ENCODE data around the gene CDKAL1. TPM values are rescaled to one million over a fixed set of nuclear protein-coding genes. Genes with fewer than 3 reads are reported as not detected.

Gene CDKAL1
- total RNA-seq, 4 donors from 2014 or later: 24.7 to 32.8 (median 29.8) TPM

DNA sequence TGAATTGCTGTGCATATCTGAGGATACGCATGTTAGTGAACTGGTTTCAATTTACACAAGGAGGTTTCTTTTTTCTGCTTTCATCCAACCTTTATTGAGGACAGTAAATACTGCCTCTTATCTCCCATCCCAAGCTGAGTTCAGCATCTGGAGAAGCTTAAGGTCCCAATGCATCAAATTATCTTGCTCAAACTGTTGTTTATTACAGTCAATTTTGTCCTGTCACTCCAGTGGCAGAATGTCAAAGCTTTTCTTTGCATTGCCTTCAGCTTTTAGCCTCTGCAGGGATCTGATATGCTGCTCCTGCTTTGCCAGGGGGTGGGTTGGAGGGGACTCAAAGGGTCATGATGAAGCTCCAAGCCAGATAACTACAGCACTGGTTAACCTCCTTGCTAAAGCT lies 623.9 kb downstream of the CDKAL1 start:
- TF ChIP-seq, protein P1, sequence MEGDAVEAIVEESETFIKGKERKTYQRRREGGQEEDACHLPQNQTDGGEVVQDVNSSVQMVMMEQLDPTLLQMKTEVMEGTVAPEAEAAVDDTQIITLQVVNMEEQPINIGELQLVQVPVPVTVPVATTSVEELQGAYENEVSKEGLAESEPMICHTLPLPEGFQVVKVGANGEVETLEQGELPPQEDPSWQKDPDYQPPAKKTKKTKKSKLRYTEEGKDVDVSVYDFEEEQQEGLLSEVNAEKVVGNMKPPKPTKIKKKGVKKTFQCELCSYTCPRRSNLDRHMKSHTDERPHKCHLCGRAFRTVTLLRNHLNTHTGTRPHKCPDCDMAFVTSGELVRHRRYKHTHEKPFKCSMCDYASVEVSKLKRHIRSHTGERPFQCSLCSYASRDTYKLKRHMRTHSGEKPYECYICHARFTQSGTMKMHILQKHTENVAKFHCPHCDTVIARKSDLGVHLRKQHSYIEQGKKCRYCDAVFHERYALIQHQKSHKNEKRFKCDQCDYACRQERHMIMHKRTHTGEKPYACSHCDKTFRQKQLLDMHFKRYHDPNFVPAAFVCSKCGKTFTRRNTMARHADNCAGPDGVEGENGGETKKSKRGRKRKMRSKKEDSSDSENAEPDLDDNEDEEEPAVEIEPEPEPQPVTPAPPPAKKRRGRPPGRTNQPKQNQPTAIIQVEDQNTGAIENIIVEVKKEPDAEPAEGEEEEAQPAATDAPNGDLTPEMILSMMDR (IDR thresholded peaks at IDR 0.05): no peak
- TF ChIP-seq POLR2A (IDR thresholded peaks at IDR 0.05): no peak
- intact Hi-C loops (cut with DNase I): no loop called here
- no peaks in the 10 kb centered on the region for H3K4me1 ChIP-seq
- H3K4me3 ChIP-seq (replicated peaks in 1 of 3): no peak overlapping the region
- H3K27ac ChIP-seq: no peak overlapping the region
- no peaks in the 10 kb centered on the region for H3K9me3 ChIP-seq
- H3K36me3 ChIP-seq: no peaks in the 10 kb centered on the region
- no peak for DNase-seq
- WGBS, 2 donors: 82 to 98% methylated on average over 1 of the region's 1 CpG
- no peaks in the 10 kb centered on the region for H3K27me3 ChIP-seq

DNA sequence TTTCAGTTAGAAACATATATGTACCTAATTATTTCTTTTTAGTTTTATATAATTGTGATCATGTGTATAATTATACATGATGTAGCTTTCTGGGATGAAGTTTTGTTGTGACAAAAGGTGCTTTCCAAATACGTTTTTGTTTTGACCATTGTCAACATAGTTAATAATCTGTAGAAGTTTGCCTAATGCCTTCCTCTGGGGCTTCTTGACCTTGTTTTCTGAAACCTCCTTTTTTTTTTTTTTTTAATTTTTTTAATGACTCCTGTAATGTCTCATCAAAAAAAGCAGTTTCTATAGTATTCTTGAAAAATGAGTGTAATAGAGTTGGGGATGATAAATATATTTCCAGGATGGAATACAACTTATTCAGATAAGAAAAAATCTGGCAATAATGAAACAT lies 624.6 kb downstream of the CDKAL1 start:
- no peaks in the 10 kb centered on the region for H3K4me1 ChIP-seq
- WGBS, 2 donors: 80 to 81% methylated on average over 1 of the region's 1 CpG
- no peaks in the 10 kb centered on the region for H3K9me3 ChIP-seq
- no peak overlapping the region for H3K4me3 ChIP-seq (replicated peaks in 1 of 3)
- TF ChIP-seq, protein P1 (IDR thresholded peaks at IDR 0.05): no peak
- no peak for TF ChIP-seq POLR2A (IDR thresholded peaks at IDR 0.05)
- H3K27me3 ChIP-seq: no peaks in the 10 kb centered on the region
- H3K36me3 ChIP-seq: no peaks in the 10 kb centered on the region
- intact Hi-C loops (cut with DNase I): no loop called here
- DNase-seq: no peak
- H3K27ac ChIP-seq: no peak overlapping the region

DNA sequence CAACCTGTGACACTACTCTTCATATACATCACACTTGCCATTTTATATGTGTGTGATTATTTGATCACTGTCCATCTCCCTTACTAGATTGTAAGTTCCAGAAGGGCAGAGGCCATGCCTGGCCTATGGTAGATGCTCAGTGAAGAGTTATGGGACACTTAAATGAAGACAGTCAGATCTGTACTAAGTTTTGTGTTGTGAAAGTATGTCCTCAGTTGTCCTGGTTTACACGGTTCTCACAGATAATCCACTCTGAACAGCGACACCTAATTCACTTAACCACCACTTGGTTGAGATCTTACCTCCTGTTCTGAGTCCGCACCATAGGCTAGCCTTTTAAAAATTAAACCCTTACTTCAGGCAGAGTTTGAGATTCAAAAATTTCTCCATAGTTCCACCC lies 625.2 kb downstream of the CDKAL1 start:
- WGBS, 2 donors: 96 to 97% methylated on average over 3 of the region's 3 CpGs
- Histone ChIP-seq H3K27ac (no peak overlapping the region), H3K36me3 (no peaks in the 10 kb centered on the region), H3K9me3 (no peaks in the 10 kb centered on the region), H3K27me3 (no peaks in the 10 kb centered on the region), H3K4me1 (no peaks in the 10 kb centered on the region), H3K4me3 (replicated peaks in 1 of 3) (no peak overlapping the region)
- DNase-seq: no peak
- intact Hi-C loops (cut with DNase I): no loop called here
- no peak for TF ChIP-seq POLR2A (IDR thresholded peaks at IDR 0.05)
- TF ChIP-seq, protein P1 (IDR thresholded peaks at IDR 0.05): no peak

DNA sequence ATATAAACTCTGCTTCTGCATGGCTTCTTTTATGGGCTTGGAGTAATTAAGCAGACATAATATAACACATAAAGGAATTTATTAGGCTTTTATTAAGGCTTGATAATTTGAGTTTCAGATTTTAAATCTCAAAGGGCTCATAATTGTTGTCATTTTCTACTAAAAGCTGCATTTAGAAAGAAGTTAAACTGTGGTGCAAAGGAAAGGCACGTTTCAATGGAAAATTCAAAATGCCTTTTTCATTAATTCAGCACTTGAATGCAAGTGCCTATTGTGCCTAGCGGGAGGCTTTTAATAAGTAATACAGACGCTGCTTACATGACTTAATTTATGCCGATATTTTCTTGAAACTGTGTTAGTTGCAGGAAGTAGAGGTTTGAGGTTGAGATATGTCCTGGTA lies 627.5 kb downstream of the CDKAL1 start:
- Histone ChIP-seq H3K4me1 (no peaks in the 10 kb centered on the region), H3K36me3 (no peaks in the 10 kb centered on the region), H3K27me3 (no peaks in the 10 kb centered on the region), H3K9me3 (no peaks in the 10 kb centered on the region), H3K27ac (no peak overlapping the region), H3K4me3 (replicated peaks in 1 of 3) (no peak overlapping the region)
- TF ChIP-seq POLR2A (IDR thresholded peaks at IDR 0.05): no peak
- TF ChIP-seq, protein P1 (IDR thresholded peaks at IDR 0.05): no peak
- no peak for DNase-seq
- WGBS, 2 donors: 83 to 86% methylated on average over 4 of the region's 4 CpGs
- intact Hi-C loops (cut with DNase I): no loop called here

DNA sequence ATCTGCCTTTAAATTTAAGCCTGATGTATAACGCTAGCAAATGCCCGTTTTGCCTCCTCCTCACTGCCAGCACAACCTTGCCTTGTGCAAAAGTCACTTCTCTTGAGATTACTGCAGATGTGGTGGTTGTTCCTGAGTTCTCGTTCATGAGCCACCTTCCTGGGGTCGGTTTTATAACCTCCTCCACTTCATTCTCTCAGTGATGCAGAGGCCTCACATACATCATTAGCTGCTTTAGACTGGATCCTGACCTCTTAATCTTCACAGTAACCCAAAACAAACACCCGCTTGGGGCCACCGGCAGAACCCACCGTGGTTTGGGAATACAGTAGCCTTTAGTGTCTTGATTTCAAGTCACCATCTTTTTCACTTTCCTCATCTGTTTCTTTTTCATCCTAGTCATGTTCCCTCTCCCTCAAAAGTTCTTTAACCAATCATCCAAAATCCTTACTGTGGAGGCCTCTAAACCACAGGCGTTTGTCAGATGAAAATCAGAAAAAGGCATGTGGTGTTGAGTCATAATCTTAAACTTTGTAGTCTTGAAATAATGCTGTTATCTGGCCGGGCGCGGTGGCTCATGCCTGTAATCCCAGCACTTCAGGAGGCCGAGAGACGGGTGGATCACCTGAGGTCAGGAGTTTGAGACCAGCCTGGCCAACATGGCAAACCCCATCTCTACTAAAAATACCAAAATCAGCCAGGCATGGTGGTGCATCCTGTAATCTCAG lies 629.0 kb downstream of the CDKAL1 start:
- H3K36me3 ChIP-seq: no peaks in the 10 kb centered on the region
- 92 to 97% methylated on average over 13 of the region's 13 CpGs for WGBS, 2 donors
- H3K4me1 ChIP-seq: no peaks in the 10 kb centered on the region
- no peak for DNase-seq
- no peak overlapping the region for H3K27ac ChIP-seq
- TF ChIP-seq, protein P1 (IDR thresholded peaks at IDR 0.05): no peak
- TF ChIP-seq POLR2A (IDR thresholded peaks at IDR 0.05): no peak
- no peaks in the 10 kb centered on the region for H3K9me3 ChIP-seq
- H3K4me3 ChIP-seq (replicated peaks in 1 of 3): no peak overlapping the region
- intact Hi-C loops (cut with DNase I): no loop called here
- H3K27me3 ChIP-seq: no peaks in the 10 kb centered on the region
